Omental fat pad (tissue), 4 donors: Measurements from ENCODE around the gene SYNDIG1. TPM values are rescaled to one million over a fixed set of nuclear protein-coding genes. Genes with fewer than 3 reads are reported as not detected.

Experiments used
- ATAC-seq: fragments of 150-250 bp; one replicate; pipeline ENCODE4 v1.9.1; 2016; ENCODE audit warnings: mild to moderate bottlenecking, moderate library complexity; ENCODE audit not compliant: low FRiP score
- DNase-seq: peaks from one replicate; pipeline ENCODE4 v3.0.0-alpha.2; 2019; ENCODE audit warnings: low spot score
- CTCF ChIP-seq, 3 donors: fragments of 450-650 bp; IDR thresholded peaks; one replicate each; pipeline ENCODE4 v1.5.1; 2016 to 2017; ENCODE audit warnings: antibody characterized with exemption in 3 of 3, mild to moderate bottlenecking in 3 of 3, moderate library complexity in 2 of 3
- total RNA-seq, 4 donors: library from RNA; depleted of rRNA; stranded (reverse); fragments of >200 nt; gene quantifications; one replicate each; pipeline ENCODE4 v1.1.0, GENCODE V29; 2016

The SYNDIG1 gene
- total RNA-seq, 4 donors from 2014 or later, result 0.19 to 0.24 TPM; not detected in 2

- DNase-seq, result no peak
- ATAC-seq, result no peak
- no peak for TF ChIP-seq CTCF (IDR thresholded peaks at IDR 0.05)
Observed at GRCh38 chr20:24668384-24668702, 198.9 kb downstream of the SYNDIG1 start.

- no peak for DNase-seq
- no peak for ATAC-seq
- no peak for TF ChIP-seq CTCF (IDR thresholded peaks at IDR 0.05)
Observed at GRCh38 chr20:24668791-24669190, 199.4 kb downstream of the SYNDIG1 start.

GRCh38 chr20:24669701-24670100, 200.3 kb downstream of the SYNDIG1 start:
- no peak for ATAC-seq
- no peak for TF ChIP-seq CTCF (IDR thresholded peaks at IDR 0.05)
- DNase-seq, result no peak

GRCh38 chr20:24670341-24670872, 201.0 kb downstream of the SYNDIG1 start:
- no peak for TF ChIP-seq CTCF (IDR thresholded peaks at IDR 0.05)
- no peak for ATAC-seq
- DNase-seq, result no peak

GRCh38 chr20:24670981-24671380, 201.6 kb downstream of the SYNDIG1 start:
- ATAC-seq, result no peak
- no peak for TF ChIP-seq CTCF (IDR thresholded peaks at IDR 0.05)

GRCh38 chr20:24672181-24672880, 202.9 kb downstream of the SYNDIG1 start:
- TF ChIP-seq CTCF (IDR thresholded peaks at IDR 0.05), result no peak
- ATAC-seq (no peak), DNase-seq (no peak)

More at GRCh38 chr20:24670981-24671380, 201.6 kb downstream of the SYNDIG1 start:
- no peak for DNase-seq
